ENCODE measurements around the gene HPGDS.

DNA sequence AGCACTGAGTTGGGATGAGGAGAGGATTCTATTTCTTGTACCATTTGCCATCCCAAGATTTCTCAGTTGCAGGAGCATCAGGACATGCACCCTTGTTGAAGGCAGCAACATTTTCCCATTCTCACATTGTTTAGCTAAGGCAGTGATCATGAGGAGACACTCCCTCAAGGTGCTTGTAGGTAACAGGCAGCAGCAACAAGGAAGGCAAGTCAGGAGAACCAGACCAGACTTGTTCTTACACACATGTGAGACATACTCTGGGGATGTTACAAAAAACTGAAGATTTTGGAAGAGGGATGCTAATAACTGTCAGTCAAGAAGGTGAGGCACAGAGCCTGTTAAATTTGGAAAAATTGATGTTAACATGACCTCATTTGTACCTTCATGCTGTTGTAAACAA lies 15.5 kb upstream of the HPGDS start:
- TF ChIP-seq, protein P1, sequence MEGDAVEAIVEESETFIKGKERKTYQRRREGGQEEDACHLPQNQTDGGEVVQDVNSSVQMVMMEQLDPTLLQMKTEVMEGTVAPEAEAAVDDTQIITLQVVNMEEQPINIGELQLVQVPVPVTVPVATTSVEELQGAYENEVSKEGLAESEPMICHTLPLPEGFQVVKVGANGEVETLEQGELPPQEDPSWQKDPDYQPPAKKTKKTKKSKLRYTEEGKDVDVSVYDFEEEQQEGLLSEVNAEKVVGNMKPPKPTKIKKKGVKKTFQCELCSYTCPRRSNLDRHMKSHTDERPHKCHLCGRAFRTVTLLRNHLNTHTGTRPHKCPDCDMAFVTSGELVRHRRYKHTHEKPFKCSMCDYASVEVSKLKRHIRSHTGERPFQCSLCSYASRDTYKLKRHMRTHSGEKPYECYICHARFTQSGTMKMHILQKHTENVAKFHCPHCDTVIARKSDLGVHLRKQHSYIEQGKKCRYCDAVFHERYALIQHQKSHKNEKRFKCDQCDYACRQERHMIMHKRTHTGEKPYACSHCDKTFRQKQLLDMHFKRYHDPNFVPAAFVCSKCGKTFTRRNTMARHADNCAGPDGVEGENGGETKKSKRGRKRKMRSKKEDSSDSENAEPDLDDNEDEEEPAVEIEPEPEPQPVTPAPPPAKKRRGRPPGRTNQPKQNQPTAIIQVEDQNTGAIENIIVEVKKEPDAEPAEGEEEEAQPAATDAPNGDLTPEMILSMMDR (IDR thresholded peaks at IDR 0.05) = no peak
- no peak for TF ChIP-seq POLR2A (IDR thresholded peaks at IDR 0.05)

All from Peyer's patch (tissue), 4 donors.